Measurements from ENCODE around the gene PTS.

PTS gene

DNA sequence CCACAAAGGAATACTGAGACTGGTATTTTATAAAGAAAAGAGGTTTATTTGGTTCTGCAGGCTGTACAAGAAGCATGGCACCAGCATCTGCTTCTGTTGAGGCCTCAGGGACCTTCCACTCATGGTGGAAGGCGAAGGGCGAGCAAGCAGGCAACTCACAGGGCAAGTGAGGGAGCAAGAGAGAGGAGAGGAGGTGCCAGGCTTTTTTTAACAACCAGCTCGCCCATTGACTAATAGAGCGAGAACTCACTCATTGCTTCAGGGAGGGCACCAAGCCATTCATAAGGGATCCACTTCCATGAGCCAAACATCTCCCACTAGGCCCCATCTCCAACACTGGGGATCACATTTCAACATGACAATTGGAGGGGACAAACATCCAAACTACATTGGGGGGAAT, 1.2 kb downstream of the PTS start:
- Histone ChIP-seq H2BK15ac (replicated peaks; ENCODE audit: low read depth) (no peak overlapping the region), H2BK5ac (ENCODE audit: low read length) (no peak overlapping the region), H4K5ac (ENCODE audit: low read length) (no peak overlapping the region), H2BK120ac (ENCODE audit: low read depth, low read length) (no peak overlapping the region), H3K79me1 (ENCODE audit: low read length) (peaks cover 14% of the 10 kb centered on the region), H3K9ac (ENCODE audit: low read length) (peak overlapping the region; percentile 99), H3K4me3 (ENCODE audit: low read length) (no peak overlapping the region), H3K56ac (ENCODE audit: low read length) (peak overlapping the region; percentile 100), H4K8ac (ENCODE audit: low read depth, low read length) (no peak overlapping the region), H3K4me2 (ENCODE audit: low read length) (no peak overlapping the region), H3K4ac (ENCODE audit: low read depth, low read length) (no peak overlapping the region), H3K27me3 (ENCODE audit: insufficient read depth, low read length, poor library complexity) (no peaks in the 10 kb centered on the region), H3K36me3 (ENCODE audit: control insufficient read depth, insufficient read depth, low read length) (peaks cover 4% of the 10 kb centered on the region), H3K4me1 (ENCODE audit: control insufficient read depth, low read depth, low read length) (no peaks in the 10 kb centered on the region), H2AK5ac (ENCODE audit: low read length) (no peak overlapping the region), H3K18ac (ENCODE audit: low read length) (no peak overlapping the region), H3K79me2 (ENCODE audit: control insufficient read depth, insufficient read depth, low read length) (peaks cover 10% of the 10 kb centered on the region), H3K23ac (ENCODE audit: low read length) (no peak overlapping the region), H3K27ac (ENCODE audit: low read depth, low read length) (no peak overlapping the region)
- no CpG with 5 or more reads among the region's 4 CpGs for WGBS (ENCODE audit: extremely low coverage, insufficient coverage, low lambda C conversion rate)
- DNase-seq = no peak

DNA sequence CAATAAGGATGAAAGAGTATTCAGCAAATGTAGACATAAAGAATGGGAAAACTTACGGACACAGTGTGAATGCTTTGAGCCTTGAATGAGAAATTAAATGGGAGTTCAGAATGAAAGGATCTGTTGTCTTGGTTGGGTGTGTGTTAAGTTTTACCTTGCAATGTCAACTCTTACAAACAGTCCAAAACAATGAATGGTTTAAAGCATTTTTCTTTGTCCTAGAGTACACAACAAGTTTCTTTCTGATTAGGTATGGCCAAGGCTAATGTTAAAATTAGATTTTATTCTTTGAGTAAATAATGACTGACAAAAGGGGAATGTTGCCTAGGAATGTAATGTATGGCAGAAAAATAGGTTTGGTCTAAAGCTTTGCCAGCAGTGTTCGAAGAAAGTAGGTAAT, 2.5 kb downstream of the PTS start:
- no peak overlapping the region for H3K4me3 ChIP-seq (ENCODE audit: low read length)
- H3K27ac ChIP-seq (ENCODE audit: low read depth, low read length) = no peak overlapping the region
- H3K56ac ChIP-seq (ENCODE audit: low read length) = no peak overlapping the region
- H3K9ac ChIP-seq (ENCODE audit: low read length) = no peak overlapping the region
- H3K23ac ChIP-seq (ENCODE audit: low read length) = no peak overlapping the region
- no peak overlapping the region for H2AK5ac ChIP-seq (ENCODE audit: low read length)
- peaks cover 14% of the 10 kb centered on the region for H3K79me1 ChIP-seq (ENCODE audit: low read length)
- no peak overlapping the region for H3K4me2 ChIP-seq (ENCODE audit: low read length)
- no CpG with 5 or more reads among the region's 2 CpGs for WGBS (ENCODE audit: extremely low coverage, insufficient coverage, low lambda C conversion rate)
- H2BK5ac ChIP-seq (ENCODE audit: low read length) = no peak overlapping the region
- H3K18ac ChIP-seq (ENCODE audit: low read length) = no peak overlapping the region
- no peak overlapping the region for H2BK15ac ChIP-seq (replicated peaks; ENCODE audit: low read depth)
- peaks cover 4% of the 10 kb centered on the region for H3K36me3 ChIP-seq (ENCODE audit: control insufficient read depth, insufficient read depth, low read length)
- H4K5ac ChIP-seq (ENCODE audit: low read length) = no peak overlapping the region
- H3K4ac ChIP-seq (ENCODE audit: low read depth, low read length) = no peak overlapping the region
- no peak overlapping the region for H4K8ac ChIP-seq (ENCODE audit: low read depth, low read length)
- peaks cover 10% of the 10 kb centered on the region for H3K79me2 ChIP-seq (ENCODE audit: control insufficient read depth, insufficient read depth, low read length)
- no peak for DNase-seq
- H2BK120ac ChIP-seq (ENCODE audit: low read depth, low read length) = no peak overlapping the region
- H3K4me1 ChIP-seq (ENCODE audit: control insufficient read depth, low read depth, low read length) = no peaks in the 10 kb centered on the region
- H3K27me3 ChIP-seq (ENCODE audit: insufficient read depth, low read length, poor library complexity) = no peaks in the 10 kb centered on the region

DNA sequence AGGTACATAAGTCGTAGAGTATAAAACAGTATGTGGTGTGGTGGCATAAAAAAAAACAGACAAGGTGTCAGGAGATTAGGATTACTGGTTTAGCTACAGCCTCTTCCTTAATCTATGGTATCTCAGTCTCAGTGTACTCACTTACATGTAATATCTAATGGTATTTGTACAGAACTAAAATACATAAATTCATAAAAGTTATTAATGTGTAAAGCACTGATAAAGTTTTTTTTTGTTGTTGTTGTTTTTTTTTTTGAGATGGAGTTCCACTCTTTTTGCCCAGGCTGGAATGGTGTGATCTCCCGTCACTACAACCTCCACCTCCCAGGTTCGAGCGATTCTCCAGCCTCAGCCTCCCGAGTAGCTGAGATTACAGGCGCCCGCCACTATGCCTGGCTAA, 2.9 kb downstream of the PTS start:
- no peak overlapping the region for H2BK15ac ChIP-seq (replicated peaks; ENCODE audit: low read depth)
- no peak overlapping the region for H4K8ac ChIP-seq (ENCODE audit: low read depth, low read length)
- no peak overlapping the region for H2AK5ac ChIP-seq (ENCODE audit: low read length)
- no peak overlapping the region for H3K9ac ChIP-seq (ENCODE audit: low read length)
- H3K18ac ChIP-seq (ENCODE audit: low read length) = no peak overlapping the region
- peaks cover 10% of the 10 kb centered on the region for H3K79me2 ChIP-seq (ENCODE audit: control insufficient read depth, insufficient read depth, low read length)
- no peak overlapping the region for H3K56ac ChIP-seq (ENCODE audit: low read length)
- no peak overlapping the region for H3K4ac ChIP-seq (ENCODE audit: low read depth, low read length)
- no peaks in the 10 kb centered on the region for H3K4me1 ChIP-seq (ENCODE audit: control insufficient read depth, low read depth, low read length)
- H3K27ac ChIP-seq (ENCODE audit: low read depth, low read length) = no peak overlapping the region
- DNase-seq = no peak
- H3K4me3 ChIP-seq (ENCODE audit: low read length) = no peak overlapping the region
- H3K4me2 ChIP-seq (ENCODE audit: low read length) = no peak overlapping the region
- no peak overlapping the region for H4K5ac ChIP-seq (ENCODE audit: low read length)
- no peak overlapping the region for H2BK5ac ChIP-seq (ENCODE audit: low read length)
- peaks cover 4% of the 10 kb centered on the region for H3K36me3 ChIP-seq (ENCODE audit: control insufficient read depth, insufficient read depth, low read length)
- peaks cover 14% of the 10 kb centered on the region for H3K79me1 ChIP-seq (ENCODE audit: low read length)
- H3K27me3 ChIP-seq (ENCODE audit: insufficient read depth, low read length, poor library complexity) = no peaks in the 10 kb centered on the region
- no peak overlapping the region for H3K23ac ChIP-seq (ENCODE audit: low read length)
- WGBS (ENCODE audit: extremely low coverage, insufficient coverage, low lambda C conversion rate) = no CpG with 5 or more reads among the region's 7 CpGs
- no peak overlapping the region for H2BK120ac ChIP-seq (ENCODE audit: low read depth, low read length)

DNA sequence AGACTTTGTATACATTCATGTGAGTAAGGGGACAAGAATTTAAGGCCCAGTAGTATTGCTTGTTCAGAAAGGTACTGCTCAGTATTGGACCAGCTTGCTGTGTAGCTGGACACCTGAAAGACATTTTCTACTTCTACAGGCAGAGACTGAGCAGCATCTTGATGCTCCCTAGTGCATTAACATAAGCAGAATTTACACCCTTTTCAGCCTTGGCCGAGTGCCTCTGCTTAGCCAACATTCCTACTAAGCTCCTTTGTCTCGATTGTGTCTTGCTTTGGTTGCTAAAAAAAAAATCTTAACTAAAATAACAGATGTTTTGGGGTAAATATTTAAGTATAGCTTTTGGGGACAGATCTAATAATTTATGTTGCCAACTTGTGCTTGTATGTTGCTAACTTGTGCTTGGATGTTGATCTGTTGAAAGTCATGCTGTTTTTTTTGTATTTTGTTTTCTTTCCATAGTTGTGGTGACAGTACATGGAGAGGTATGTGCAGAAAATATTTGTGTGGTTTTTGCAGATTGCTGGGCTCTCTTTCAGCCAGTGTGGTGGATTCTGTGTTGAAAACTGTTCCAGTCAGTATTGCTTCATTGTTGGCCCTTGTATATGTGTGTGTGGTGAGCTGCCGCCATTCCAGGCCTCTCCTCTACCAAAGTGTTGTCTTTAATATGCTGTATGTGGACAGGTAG, 3.7 kb downstream of the PTS start:
- no peak overlapping the region for H4K5ac ChIP-seq (ENCODE audit: low read length)
- H3K23ac ChIP-seq (ENCODE audit: low read length) = no peak overlapping the region
- H3K27me3 ChIP-seq (ENCODE audit: insufficient read depth, low read length, poor library complexity) = no peaks in the 10 kb centered on the region
- peaks cover 4% of the 10 kb centered on the region for H3K36me3 ChIP-seq (ENCODE audit: control insufficient read depth, insufficient read depth, low read length)
- peaks cover 14% of the 10 kb centered on the region for H3K79me1 ChIP-seq (ENCODE audit: low read length)
- no peak for DNase-seq
- no peak overlapping the region for H3K4me2 ChIP-seq (ENCODE audit: low read length)
- no peak overlapping the region for H2BK15ac ChIP-seq (replicated peaks; ENCODE audit: low read depth)
- H3K4me1 ChIP-seq (ENCODE audit: control insufficient read depth, low read depth, low read length) = no peaks in the 10 kb centered on the region
- no peak overlapping the region for H3K27ac ChIP-seq (ENCODE audit: low read depth, low read length)
- no peak overlapping the region for H4K8ac ChIP-seq (ENCODE audit: low read depth, low read length)
- no peak overlapping the region for H3K4ac ChIP-seq (ENCODE audit: low read depth, low read length)
- no peak overlapping the region for H3K9ac ChIP-seq (ENCODE audit: low read length)
- H3K56ac ChIP-seq (ENCODE audit: low read length) = no peak overlapping the region
- H3K79me2 ChIP-seq (ENCODE audit: control insufficient read depth, insufficient read depth, low read length) = peaks cover 10% of the 10 kb centered on the region
- H3K18ac ChIP-seq (ENCODE audit: low read length) = no peak overlapping the region
- H2BK5ac ChIP-seq (ENCODE audit: low read length) = no peak overlapping the region
- no peak overlapping the region for H2AK5ac ChIP-seq (ENCODE audit: low read length)
- no peak overlapping the region for H2BK120ac ChIP-seq (ENCODE audit: low read depth, low read length)
- H3K4me3 ChIP-seq (ENCODE audit: low read length) = no peak overlapping the region
- no CpG with 5 or more reads among the region's 3 CpGs for WGBS (ENCODE audit: extremely low coverage, insufficient coverage, low lambda C conversion rate)

DNA sequence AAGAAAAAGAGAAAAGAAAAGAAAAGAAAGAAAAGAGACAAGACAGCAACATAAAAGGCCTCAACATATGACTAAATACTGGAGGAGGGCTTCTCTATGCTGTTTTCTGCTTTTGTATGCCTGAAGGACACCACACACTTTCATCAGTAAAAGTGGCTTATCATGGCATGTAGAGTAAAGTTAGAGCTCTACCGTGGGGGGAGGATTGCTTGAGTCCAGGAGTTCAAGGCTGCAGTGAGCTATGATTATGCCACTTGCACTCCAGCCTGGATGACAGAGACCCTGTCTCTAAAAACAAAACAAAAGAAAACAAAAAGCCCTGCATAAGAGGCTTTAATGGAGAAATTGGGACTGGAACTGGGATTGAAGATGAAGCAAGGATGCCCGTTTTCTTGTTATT, 5.7 kb downstream of the PTS start:
- H3K4ac ChIP-seq (ENCODE audit: low read depth, low read length) = no peak overlapping the region
- peaks cover 11% of the 10 kb centered on the region for H3K79me1 ChIP-seq (ENCODE audit: low read length)
- no peak overlapping the region for H3K4me2 ChIP-seq (ENCODE audit: low read length)
- no peaks in the 10 kb centered on the region for H3K4me1 ChIP-seq (ENCODE audit: control insufficient read depth, low read depth, low read length)
- no peak overlapping the region for H2BK15ac ChIP-seq (replicated peaks; ENCODE audit: low read depth)
- H3K18ac ChIP-seq (ENCODE audit: low read length) = no peak overlapping the region
- H3K23ac ChIP-seq (ENCODE audit: low read length) = no peak overlapping the region
- H3K27me3 ChIP-seq (ENCODE audit: insufficient read depth, low read length, poor library complexity) = no peaks in the 10 kb centered on the region
- H4K5ac ChIP-seq (ENCODE audit: low read length) = no peak overlapping the region
- H2BK120ac ChIP-seq (ENCODE audit: low read depth, low read length) = no peak overlapping the region
- H3K36me3 ChIP-seq (ENCODE audit: control insufficient read depth, insufficient read depth, low read length) = peaks cover 4% of the 10 kb centered on the region
- WGBS (ENCODE audit: extremely low coverage, insufficient coverage, low lambda C conversion rate) = no CpG with 5 or more reads among the region's 2 CpGs
- H4K8ac ChIP-seq (ENCODE audit: low read depth, low read length) = no peak overlapping the region
- DNase-seq = no peak
- no peak overlapping the region for H2AK5ac ChIP-seq (ENCODE audit: low read length)
- no peak overlapping the region for H3K27ac ChIP-seq (ENCODE audit: low read depth, low read length)
- no peak overlapping the region for H2BK5ac ChIP-seq (ENCODE audit: low read length)
- no peak overlapping the region for H3K9ac ChIP-seq (ENCODE audit: low read length)
- peaks cover 7% of the 10 kb centered on the region for H3K79me2 ChIP-seq (ENCODE audit: control insufficient read depth, insufficient read depth, low read length)
- no peak overlapping the region for H3K4me3 ChIP-seq (ENCODE audit: low read length)
- H3K56ac ChIP-seq (ENCODE audit: low read length) = no peak overlapping the region

All from mesendoderm (in vitro differentiated cells).